ENCODE data around the gene SYCP2L.
"Not testable (repeated sequence)": the region's sequence is repeated elsewhere in the genome, so short reads cannot be mapped to it uniquely, and the experiment has no call there.

Gene SYCP2L

GRCh38 chr6:10886691-10887502, at the start of gene SYCP2L:
SYCP2L (plus strand) TSS chr6:10887052; CDS start chr6:10887127, 75 bp downstream.
- no peak for DNase-seq

GRCh38 chr6:10837622-10837994, 49.2 kb upstream of the SYCP2L start:
- DNase-seq = peak; percentile 16

- peak; percentile 85 for DNase-seq
These were observed 48.7 kb upstream of the SYCP2L start, which contains the start of gene MAK for GRCh38 chr6:10837995-10838793. MAK (minus strand) TSS chr6:10838539; CDS start chr6:10830648, 7,891 bp downstream.

DNA sequence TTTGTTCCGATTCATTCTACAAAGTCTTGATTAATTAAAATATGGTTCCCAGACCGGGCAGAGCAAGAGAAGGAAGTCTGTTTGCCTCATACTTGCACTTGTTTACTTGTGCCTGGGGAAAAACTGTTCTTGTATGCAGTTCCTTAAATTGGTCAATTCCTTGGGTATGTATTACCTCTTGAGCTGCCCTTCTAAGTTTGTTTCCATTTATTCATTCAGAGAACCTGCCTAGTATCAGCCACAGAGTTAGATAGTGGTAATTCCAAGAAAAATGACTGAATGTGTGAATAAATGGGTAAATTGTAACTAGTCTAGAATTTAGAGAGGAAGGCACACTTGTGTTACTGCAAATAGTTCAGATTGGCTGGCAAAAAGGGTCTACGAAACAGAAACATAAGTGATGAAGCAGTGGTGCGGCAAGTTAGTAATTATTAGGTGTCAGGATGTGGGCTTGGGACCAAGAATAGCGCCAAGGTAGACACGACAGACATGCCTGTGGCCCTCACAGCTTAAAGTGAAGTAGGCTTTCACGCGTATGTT, 48.0 kb upstream of the SYCP2L start:
- no peak for DNase-seq

DNA sequence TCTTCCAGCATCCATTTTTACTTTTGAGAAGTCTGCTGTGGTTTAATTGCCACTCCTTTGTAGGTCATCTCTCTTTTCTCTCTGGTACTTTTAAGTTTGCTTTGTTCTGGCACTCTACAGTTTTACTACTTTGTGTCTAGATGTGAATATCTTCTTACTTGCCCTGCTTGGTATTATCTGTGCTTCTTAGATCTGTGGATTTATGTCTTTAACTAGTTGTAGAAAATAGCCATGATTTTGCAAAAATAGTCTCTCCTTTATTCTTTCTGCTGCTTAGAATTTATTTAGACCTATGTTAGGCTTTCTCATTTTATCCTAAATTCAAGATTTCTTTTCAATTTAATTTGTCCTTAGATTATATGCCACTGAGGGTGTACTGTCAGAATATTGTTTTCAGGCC, 43.3 kb upstream of the SYCP2L start:
- no peak for DNase-seq

DNA sequence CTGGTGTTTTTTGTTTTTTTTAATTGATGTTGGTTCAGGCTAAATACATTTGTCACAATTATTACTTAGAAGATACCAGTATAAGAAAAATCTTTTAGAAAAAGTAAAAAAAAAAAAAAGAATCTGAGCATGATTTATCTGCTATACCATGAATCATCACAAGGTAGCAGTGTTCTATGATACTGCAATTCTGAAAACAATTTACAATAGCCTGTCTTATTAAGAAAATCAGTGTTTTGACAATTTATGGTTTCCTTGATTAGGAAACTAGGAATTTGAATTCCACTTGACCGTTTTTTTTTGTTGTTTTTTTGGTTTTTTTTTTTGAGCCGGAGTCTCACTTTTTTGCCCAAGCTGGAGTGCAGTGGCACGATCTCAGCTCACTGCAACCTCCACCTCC, 39.2 kb upstream of the SYCP2L start:
- DNase-seq = no peak

- no peak for DNase-seq
These were observed 37.0 kb upstream of the SYCP2L start for GRCh38 chr6:10849901-10850300.

DNA sequence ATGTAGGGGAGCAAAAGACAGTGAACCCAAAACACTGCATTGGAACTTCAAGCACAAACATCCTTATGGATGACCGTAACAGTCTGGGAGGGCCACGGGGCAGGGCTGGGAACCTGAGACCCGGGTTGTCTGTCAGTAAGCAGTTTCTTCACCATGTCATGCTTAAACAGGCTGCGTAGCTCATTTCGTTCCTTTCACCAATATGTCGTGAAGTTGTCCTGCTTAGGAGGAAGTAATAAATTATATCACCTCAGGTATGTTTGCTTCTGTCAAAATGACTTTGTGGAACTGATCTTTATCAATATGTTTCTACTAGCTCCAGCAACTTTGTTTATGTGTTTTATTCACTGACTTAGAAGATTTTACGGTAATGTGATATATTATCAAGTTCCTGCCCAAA, 36.1 kb upstream of the SYCP2L start:
- DNase-seq = no peak

DNA sequence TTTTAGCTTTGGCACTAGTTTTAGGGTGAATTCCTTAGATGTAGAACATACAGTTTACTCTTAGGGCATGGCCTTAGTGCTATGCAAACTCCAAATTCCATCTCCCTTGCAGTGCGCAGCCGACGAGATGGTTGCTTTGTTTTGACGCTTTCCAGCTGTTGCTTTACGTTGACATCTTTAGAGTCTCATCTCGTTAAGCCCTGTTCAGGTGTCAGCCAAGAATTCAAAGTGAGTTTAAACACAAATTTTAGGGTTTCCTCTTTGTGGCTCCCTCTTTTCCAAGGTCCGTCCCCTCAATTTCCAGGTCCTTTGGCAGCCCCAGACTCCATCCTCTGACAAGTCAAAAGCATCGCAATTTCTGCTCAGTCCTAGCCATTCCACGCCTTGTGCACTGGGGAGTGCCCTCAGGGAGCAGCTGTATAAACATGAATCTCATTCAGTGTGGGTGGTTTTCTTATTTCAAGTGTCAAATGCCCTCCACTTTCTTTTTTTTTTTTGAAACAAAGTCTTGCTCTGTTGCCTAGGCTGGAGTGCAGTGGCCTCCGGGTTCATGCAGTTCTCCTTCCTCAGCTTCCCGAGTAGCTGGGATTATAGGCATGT, 34.4 kb upstream of the SYCP2L start:
- DNase-seq = no peak

GRCh38 chr6:10853849-10854300, 33.0 kb upstream of the SYCP2L start:
- not testable (repeated sequence) for DNase-seq

DNA sequence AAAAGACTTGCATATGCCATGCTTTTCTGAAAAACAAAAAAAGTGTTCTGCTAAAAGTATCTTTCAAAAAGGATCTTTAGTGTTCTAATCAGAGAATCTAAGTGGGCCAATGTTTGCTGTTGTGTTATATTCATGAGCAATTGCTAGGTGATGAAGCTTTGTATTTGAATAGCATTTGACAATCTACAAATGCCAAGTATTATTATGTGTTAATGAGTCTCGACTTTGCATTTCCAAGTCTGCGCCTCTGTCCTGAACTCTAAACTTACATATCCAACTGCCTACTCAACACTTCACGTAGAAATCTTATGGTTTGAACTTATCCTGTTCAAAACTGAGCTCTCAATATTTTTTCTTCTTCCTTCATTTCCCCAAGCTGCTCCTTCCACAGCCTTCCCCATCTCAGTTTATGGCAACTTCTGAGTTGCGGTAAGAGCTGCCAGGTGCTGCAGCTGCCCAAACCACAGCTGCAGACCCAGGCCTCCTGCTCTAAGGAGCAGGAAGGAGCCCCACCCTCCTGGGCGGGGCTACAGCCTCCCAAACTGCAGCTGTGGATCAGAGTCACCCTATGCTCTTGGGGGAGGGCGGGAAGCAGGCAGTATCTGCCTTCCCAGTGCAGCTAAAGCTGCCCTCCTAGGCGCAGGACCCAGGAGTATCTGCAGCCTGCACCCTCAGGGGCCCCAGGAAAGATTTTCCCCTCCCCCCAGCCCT, 31.8 kb upstream of the SYCP2L start:
- DNase-seq = no peak

- no peak for DNase-seq
These were observed 29.6 kb upstream of the SYCP2L start for GRCh38 chr6:10857259-10857658.

DNA sequence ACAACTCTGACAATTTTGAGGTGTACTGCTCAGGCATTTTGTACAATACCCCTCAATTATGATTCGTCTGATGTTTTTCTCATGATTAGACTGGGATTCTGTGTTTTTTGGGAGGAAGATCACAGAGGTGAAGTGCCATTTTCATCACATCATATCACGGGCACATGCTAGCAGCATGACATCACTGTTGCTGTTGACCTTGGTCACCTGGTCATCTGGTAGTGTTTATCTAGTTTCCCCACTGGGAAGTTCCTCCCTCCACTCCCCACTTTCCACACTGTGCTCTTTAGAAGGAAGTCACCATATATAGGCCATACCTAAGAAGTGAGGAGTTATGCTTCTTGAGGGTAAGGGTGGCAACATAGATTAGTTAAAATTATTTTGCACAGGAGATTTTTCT, 25.8 kb upstream of the SYCP2L start:
- no peak for DNase-seq

GRCh38 chr6:10862361-10862760, 24.5 kb upstream of the SYCP2L start:
- DNase-seq = no peak

- not testable (repeated sequence) for DNase-seq
These were observed 23.8 kb upstream of the SYCP2L start for GRCh38 chr6:10863031-10863430.

DNA sequence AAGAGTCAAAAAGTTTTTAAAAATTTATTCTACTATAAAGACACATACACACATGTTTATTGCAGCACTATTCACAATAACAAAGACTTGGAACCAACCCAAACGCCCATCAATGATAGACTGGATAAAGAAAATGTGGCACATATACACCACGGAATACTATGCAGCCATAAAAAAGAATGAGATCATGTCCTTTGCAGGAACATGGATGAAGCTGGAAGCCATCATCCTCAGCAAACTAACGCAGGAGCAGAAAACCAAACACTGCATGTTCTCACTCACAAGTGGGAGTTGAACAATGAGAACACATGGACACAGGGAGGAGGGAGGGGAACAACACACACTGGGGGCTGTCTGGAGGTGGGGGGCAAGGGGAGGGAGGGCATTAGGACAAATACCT, 20.1 kb upstream of the SYCP2L start:
- not testable (repeated sequence) for DNase-seq

GRCh38 chr6:10867952-10868351, 18.9 kb upstream of the SYCP2L start:
- DNase-seq = no peak

GRCh38 chr6:10873374-10873773, 13.5 kb upstream of the SYCP2L start:
- no peak for DNase-seq

GRCh38 chr6:10874207-10874606, 12.6 kb upstream of the SYCP2L start:
- DNase-seq = no peak

GRCh38 chr6:10875026-10875425, 11.8 kb upstream of the SYCP2L start:
- no peak for DNase-seq

GRCh38 chr6:10877012-10877411, 9.8 kb upstream of the SYCP2L start:
- no peak for DNase-seq

GRCh38 chr6:10877871-10878270, 9.0 kb upstream of the SYCP2L start:
- no peak for DNase-seq

DNA sequence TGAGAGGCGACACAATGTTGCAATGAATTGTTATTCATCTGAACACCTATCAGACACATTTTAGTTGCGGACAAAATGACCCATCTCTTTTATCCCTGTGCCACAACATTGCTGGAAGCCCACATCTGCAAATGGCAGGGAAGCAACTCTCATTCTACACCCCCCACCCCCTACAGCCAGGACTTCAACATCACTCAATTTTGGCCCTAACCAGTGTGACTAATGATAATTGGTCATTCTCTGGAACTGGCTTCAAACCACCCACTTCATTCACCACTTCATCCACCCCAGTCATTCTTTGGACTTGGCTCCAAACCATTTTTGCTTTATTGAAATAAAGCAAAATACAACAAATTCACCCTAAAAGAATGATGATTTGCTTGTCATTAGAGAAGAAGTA, 6.5 kb upstream of the SYCP2L start:
- no peak for DNase-seq

Data from activated CD8-positive, alpha-beta memory T cell treated with anti-CD3 and anti-CD28 coated beads, Interleukin-2, amount 50 U/mL, for 4 hours (primary cell).